ENCODE measurements around the gene GNG7.
A peak's percentile ranks its signal among the peaks of the same experiment; 100 is the strongest.
"Not testable (repeated sequence)": the region's sequence is repeated elsewhere in the genome, so short reads cannot be mapped to it uniquely, and the experiment has no call there.

The GNG7 gene

DNA sequence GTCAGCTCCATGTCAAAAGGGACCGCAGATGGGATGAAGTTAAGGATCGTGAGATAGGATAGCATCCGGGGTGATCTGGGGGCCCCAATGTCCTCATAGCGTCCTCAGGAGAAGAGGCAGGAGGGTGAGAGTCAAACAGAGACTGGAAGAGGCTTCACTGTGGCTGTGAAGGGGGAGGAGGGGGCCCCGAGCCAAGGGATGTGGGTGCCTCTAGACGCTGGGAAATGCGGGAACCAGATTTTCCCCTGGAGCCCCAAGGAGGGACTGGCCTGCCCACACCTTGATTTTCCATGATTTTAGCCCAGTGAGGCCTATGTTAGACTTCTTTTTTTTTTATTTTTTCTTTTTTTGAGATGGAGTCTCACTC, 61.2 kb downstream of the GNG7 start:
- DNase-seq (ENCODE audit: low read depth) = no peak

DNA sequence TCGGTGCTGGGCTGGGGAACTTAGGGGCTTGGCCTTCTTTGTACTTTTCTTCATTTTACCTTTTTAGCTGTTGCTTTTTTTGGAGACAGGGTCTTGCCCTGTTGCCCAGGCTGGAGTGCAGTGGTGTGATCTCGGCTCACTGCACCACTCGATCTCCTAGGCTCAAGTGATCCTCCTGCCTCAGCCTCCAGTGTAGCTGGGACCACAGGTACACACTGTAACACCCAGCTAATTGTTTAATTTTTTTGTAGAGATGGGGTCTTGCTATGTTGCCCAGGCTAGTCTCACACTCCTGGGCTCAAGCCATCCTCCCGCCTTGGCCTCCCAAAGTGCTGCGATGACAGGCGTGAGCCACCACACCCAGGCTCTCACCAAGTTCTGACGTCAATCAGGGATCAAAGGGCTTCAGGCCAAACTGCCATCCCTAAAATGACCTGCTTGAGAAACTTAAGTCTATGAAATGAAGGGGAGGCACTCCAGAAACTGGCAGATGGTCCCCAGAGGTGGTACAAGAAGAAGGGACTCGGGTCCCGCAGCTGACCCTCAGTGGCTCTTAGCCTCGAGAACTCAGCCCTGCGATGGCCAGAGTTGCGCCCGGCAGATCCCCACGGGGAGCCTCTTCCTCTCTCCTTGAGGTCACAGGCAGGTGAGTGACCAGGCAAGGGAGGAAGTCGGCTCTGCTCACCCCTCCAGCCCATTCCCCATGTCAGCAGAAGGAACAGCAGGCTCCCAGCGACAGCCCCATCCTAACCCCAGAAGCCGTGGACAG, 61.7 kb downstream of the GNG7 start:
- DNase-seq (ENCODE audit: low read depth) = no peak

DNA sequence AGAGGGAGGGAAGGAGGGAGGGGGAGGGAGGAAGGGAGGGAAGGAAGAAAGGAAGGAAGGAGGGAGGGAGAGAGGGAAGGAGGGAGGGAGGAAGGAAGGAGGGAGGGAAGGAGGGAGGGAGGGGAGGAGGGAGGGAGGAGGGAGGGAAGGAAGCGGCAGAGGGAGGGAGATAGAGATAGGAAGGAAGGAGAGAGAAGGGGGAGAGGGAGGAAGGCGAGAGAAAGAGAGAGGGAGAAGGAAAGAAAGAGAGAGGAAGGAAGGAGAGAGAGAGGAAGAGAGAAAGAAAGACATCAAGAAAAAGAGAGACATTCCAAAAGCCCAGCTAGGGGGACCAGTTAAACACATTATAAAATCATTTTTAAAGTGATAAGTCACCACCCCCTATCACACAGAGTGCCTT, 62.5 kb downstream of the GNG7 start:
- DNase-seq (ENCODE audit: low read depth) = no peak

DNA sequence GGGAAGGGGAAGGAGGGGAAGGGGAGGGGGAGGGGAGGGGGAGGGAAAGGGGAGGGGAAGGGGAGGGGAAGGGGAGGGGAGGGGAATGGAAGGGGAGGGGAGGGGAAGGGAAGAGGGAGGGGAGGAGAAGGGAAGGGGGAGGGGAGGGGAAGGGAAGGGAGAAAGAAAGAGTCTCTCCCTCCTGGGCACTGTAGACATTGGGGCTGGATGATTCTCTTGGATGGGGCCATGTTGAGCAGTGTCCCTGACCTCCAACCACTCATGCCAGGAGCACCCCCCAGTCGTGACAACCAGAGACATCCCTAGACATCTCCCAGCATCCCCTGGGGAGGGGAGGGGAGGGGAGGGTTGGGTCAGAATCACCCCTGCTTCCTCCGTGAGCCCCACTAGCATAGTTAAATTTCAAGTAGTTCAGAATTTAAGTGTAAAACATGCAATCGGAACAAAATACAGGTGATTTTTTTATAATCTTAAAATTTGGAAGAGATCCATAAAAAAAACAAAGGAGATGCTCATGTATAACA, 64.0 kb downstream of the GNG7 start:
- DNase-seq (ENCODE audit: low read depth) = no peak

DNA sequence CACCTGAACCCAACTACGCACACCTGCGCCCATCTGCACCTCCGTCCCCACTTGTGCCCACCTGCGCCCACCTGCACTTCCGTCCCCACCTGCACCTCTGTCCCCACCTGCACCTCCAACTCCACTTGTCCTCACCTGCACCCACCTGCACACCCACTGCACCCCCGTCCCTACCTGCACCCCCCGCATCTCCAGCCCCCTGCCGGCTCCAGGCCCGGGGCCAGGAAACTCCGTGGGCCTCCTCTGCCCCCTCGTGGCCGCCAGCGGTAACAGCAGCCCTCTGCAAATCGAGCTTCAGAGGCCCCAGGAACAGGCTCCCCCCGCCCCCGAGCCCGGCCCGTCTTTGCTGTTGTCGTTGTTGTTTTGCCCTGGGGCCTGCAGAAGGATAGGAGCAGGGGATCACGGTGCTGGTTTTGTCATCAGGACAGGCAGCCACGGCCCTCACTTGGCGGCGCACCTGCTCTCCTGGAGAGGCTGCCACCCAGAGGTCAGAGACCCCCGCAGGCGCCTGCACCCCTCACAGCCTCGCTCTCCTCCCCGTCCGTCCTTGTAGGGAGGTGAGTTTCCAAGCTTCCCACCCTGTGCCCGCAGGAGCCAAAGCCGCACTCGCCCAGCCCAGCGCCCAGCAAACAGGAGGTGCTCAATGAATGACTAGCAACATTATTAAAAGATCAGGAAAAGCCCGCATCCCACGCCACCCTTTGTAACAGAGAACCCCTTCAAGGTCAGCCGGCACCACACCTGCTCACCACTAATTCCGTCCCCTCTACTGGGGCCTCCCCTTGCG, 65.4 kb downstream of the GNG7 start:
- peak; percentile 58 for DNase-seq (ENCODE audit: low read depth)

DNA sequence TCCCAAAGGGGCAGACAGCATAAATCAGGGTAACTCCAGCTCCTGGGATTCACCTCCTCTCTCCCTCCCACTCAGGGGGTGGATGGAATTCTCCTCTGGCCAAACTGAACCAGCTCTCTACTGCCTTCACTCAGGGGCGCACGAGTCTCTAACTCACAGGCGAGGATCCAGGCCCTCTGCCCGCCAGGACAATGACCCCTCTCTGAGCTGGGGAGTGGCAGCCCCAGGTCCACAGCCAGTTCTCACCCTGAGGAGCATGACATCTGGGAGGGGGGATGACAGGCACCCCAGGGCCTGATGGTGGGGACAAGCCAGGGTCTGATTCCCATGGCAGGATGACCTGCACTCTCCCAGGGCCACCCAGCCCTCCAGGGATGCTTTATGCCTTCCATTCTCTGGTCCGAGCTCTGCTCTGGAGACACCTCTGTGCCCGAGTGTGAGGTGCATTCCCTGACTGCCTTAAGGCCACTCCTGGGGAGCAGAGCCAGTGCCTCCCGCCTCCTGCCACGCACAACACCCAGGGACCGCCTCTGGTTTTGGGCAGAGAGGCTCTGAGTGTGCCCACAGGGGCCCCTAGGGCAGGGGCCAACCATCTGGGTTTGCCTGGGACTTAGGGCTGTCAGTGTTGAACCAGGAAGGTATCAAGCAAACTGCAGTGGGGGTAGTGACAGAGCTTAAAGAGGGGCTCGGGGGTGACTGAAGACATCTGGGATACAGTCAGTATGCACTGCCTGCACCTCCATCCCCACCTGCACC, 66.2 kb downstream of the GNG7 start:
- no peak for DNase-seq (ENCODE audit: low read depth)

DNA sequence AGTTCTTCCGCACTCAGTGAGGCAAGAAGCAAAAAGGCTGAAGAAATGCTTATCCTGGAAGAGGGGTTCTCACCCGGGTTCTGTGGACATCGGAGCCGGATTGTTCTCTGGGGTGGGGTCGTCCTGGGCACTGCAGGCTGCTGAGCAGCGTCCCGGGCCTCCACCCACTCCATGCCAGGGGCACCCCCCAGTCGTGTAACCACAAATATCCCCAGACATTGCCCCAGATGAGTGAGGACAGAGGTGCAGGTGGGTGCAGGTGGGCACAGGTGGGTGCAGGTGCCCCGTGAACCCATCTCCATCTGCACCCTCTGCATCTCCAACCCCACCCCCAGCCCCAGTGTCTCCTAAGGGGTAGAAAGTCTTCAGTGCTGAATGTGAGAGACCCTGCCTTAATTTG, 67.5 kb downstream of the GNG7 start:
- no peak for DNase-seq (ENCODE audit: low read depth)

DNA sequence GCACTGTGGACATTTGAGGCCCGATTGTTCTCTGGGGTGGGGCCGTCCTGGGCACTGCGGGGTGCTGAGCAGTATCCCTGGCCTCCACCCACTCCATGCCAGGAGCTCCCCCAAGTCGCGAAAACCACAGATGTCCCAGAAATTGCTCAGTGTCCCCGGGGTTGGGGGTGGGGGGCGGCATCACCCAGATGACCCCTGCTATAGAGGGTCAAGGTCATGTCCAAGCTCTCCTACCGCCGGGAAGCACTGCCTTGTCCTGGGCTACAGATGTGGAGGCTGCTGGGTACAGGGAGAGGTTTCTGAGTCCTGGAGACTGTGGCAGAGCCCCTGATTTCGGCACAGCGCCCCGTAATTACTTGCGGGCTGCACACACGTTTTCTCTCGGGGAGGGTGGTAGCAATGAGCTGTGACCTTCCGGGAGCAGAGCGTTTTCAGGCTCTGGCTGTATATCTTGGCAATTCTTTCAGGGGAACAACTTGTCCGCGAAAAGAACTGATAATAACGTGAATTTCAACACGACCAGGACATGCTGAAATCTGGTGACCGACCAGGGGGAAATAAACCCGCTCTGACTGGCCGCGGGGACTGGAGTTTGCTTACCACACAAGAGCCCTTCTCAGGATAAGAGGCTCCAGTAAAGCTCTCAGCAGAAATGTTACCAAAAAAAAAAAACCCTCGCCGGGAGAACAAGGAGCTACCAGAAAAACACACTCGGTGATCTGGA, 68.1 kb downstream of the GNG7 start:
- no peak for DNase-seq (ENCODE audit: low read depth)

DNA sequence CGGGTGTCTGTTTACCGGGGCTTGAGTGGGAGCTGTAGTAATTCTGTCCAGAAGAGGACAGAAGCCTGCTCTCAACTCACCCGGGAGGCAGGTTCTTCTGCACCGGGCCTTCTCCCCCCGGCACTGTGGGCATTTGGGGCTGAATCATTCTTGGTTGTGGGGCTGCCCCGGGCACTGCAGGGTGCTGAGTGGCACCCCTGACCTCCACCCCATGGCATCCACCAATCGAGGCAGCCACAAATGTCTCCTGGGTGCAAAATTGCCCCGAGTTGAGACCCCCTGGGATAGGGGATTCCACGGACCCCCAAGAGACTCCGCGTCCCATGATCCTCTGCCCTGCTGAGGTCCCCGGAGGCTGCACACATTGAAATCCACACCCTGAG, 68.8 kb downstream of the GNG7 start:
- no peak for DNase-seq (ENCODE audit: low read depth)

DNA sequence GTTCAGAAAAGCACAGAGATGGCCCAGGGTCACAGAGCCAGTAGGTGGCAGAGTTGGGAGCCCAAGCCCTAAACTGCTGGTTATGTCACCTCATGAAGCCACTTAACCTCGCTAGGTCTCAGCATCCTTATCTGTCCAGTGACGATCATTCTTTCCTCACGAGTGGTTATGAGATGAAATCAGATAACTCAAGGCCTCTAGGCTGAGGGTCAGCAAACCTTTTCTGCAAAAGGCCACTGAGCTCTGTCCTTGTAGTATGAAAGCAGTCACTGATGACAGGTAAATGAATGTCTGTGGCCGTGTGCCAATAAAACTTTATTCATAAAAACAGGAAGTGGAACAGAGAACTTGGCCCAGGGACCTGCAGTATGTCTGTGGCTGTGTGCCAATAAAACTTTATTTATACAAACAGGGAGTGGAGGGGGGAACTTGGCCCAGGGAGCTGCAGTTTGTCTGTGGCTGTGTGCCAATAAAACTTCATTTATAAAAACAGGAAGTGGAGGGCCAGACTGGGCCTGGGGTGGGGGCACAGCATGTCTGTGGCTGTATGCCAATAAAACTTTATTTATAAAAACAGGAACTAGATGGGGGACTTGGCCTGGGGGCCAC, 71.2 kb downstream of the GNG7 start:
- no peak for DNase-seq (ENCODE audit: low read depth)

DNA sequence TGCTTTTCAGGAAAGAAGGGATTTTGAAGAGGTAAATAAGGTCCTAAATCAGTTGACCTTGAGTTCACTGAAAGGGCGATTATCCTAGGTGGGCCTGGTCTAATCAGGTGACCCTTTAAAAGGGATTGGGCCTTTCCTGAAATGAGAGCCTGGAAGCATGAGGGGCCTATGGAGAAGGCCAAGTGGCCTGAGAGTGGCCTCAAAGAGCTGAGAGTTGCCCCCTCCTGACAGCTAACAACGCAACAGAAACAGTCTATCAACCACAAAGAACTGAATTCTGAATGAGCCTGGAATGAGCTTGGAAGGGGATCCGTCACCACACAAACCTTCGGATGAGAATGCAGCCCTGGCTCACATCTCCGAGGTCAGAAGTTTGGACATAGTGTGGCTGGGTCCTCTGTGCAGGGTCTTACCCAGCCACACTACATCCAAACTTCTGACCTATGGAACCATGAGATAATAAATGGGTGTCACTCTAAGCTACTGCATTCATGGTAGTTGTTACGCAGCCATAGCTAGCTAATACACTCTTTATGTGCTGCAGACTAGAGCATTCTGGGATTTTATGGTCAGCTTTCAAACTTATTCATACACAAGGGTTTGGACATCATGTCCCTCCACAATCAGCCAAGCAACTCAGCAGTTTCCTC, 72.0 kb downstream of the GNG7 start:
- DNase-seq (ENCODE audit: low read depth) = no peak

DNA sequence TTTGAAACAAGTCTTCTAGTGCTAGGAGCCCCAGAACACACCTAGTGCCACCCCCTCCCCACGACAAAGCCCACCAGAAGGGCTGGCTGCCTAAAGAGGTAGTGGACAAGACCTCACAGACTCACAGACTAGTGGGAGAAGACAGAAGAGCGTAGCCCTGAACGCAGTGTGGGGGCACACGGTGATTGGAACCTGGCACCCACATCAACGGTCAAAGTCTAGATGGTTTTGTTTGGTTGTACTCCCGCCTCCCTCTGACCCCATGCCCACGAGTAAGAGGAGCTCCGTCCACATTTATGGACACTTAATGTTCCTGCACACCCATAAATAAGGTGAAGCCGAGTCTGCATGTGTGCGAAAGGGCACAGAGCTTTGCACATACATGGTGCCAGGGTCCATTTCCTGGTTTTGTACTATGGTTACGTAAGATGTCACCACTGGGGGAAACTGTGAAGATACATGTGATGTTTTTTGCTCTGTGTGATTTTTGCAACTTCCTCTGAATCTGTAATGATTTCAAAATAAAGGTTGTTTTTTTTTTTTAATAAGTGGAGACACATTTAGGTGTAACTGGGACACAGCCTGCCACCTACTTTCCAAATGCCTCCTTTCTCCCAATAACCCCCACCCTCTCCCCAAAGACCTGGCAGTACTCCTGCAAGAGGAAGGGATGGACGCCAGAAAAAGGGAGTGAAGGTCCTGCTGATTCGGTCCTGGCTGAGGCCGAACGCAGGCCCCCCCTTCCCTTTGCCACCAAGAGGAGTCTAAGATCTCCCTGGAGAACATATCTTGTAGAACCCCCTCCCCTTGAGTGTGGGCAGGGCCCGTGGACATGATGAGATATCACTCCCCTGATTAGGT, 72.8 kb downstream of the GNG7 start:
- no peak for DNase-seq (ENCODE audit: low read depth)

DNA sequence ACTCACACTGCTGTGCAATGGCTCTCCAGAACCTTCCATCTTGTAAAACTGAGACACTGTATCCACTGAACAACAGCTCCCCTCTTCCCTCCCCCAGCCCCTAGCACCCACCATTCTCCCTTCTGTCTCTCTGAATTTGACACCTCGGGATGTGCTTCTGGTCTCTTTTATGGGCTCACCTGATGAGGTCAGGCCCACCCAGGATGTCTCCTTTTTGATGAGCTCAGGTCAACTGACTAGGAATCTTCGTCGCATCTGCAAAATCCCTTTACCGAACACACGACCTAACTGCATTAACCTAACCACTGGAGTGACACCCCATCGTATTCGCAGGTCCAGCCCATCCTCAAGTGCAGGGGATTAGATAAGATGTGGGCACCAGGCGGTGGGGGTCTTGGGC, 73.9 kb downstream of the GNG7 start:
- DNase-seq (ENCODE audit: low read depth) = no peak

DNA sequence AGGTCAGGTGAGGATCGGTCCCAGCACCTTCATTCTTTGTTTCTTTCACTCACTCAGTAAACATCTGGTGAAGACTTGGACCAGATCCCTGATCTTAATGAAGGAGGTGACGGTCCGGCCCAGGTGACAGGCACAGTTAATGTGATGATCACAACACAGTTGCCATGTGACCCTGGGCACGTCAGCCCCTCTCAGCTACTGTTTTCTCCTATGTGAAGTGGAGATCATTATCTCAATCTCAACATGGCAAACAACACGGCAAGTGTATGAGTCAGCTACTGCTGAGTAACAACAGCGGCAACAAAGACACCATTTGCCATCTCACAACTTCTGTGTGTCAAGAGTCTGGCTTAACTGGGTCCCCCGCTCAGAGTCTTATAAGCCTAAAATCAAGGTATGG, 74.6 kb downstream of the GNG7 start:
- no peak for DNase-seq (ENCODE audit: low read depth)

DNA sequence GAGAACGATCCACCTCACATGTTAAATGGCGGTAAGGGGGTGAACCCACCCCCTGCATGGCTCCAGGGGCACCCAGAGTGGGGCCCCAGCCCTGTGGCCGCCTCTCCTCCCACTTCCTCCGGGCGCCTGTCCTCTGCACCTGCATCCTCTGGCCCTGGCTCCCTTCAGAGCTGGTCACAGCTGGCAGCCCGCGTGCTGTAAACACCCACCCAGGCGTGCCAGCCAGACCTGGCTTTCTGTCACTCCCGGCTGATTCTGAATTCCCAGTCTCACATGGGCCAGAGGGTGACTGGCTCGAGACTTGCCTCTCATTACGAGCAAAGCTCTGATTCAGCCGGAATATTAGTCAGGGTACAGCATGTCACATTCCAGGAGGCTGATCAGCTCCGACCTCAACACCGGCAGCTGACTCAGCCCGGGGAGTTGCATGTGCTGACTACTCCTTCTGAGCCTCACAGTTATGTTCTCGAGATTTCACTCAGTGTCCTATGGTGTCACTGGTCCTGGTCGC, 75.1 kb downstream of the GNG7 start:
- peak; percentile 32 for DNase-seq (ENCODE audit: low read depth)

DNA sequence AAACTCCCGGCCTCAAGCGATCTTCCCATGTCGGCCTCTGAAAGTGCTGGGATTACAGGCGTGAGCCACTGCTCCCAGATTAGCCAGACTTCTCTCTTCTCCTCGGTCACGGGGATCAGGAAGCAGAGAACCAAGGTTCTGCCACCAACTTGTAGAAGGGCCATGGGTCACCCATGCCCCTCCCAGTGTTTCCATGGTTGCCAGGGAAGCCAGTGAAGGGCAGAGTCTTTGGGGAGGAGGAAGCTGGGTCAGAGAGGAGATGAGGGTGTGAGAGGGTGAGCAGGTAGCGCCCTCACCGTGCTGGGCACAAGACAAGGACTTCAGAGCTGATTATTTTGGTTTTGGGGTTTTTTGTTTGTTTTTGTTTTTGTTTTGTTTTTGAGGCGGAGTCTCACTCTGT, 77.1 kb downstream of the GNG7 start:
- no peak for DNase-seq (ENCODE audit: low read depth)

DNA sequence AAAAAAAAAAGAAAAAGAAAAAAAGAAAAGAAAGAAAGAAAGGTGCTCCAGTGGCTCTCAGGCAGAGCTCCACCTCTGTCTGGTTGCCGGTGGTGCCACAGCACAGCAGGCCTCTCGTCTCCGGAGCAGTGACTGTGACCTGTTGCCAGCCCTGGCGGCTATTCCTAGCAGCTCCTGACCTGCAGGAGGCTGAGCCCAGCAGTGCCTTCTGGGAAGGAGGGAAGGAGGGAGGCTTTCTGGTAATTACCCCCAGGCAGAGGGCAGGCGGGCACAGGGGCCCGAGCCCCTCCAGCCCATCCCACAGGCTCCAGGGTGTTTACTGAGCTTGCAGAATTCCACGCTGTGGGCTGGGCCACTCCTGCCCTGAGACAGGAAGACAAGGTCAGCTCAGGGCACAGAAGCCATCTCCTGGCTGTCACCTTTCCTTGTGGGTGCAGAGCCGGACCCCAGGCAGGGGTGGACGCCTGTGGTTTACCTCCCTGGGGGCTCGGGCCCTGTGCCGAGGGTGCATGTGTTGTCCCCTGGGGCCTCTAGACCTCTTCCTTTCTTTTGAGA, 77.9 kb downstream of the GNG7 start:
- DNase-seq (ENCODE audit: low read depth) = no peak

DNA sequence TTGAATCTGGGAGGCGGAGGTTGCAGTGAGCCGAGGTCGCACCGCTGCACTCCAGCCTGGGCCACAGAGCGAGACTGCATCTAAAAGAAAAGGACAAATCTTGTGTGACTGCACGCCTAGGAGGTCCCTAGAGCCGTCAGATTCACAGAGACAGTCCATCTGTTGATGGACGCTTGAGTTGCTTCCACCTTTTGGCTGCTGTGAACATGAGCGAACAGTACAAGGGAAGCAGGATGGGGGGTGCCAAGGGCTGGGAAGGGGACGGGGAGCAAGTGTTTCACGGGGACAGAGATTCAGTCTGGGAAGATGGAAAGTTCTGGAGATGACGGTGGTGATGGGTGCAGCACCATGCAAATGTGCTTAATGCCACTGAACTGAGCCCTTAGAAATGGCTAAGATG, 78.7 kb downstream of the GNG7 start:
- DNase-seq (ENCODE audit: low read depth) = no peak

DNA sequence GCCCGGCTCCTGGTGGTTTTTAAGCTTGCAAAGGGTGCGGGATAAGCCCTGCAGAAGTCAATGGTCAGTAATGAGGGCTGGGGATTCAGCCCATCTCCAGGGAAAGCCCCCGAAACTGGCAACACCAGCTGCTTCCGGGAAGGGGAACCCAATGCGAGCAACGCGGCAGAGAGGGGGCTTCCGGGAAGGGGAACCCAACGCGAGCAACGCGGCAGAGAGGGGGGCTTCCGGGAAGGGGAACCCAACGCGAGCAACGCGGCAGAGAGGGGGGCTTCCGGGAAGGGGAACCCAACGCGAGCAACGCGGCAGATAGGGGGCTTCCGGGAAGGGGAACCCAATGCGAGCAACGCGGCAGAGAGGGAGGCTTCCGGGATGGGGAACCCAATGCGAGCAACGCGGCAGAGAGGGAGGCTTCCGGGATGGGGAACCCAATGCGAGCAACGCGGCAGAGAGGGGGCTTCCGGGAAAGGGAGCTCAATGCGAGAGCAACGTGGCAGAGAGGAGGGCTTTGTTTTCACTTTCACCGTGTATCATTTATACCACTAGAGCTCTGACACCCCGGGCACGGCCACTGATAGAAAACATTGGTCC, 80.0 kb downstream of the GNG7 start:
- not testable (repeated sequence) for DNase-seq (ENCODE audit: low read depth)

Data from activated T-cell treated with anti-CD3 and anti-CD28 coated beads for 24 hours (primary cell).